GM13977 (cell line): Measurements from ENCODE around the gene C2CD5.

Experiments
- DNase-seq: peaks from one replicate; pipeline ENCODE4 v3.0.0; 2012; ENCODE audit warnings: low spot score
- CTCF ChIP-seq: IDR thresholded peaks from 2 replicates; pipeline ENCODE4 v1.5.1; 2012; ENCODE audit warnings: mild to moderate bottlenecking, control low read depth; ENCODE audit not compliant: insufficient read depth; ENCODE audit errors: extremely low read depth, missing control alignments
- in situ Hi-C: fragments of 300-500 bp; cut with MboI; formaldehyde crosslinking; loops from one replicate; pipeline ENCODE4 v1.12.0; 2022; ENCODE audit warnings: low sequenced_read_pairs, low pct_unique_long_range_greater_than_20kb, mixed read lengths, inconsistent platforms; ENCODE audit not compliant: unreplicated experiment

The C2CD5 gene

GRCh38 chr12:22543246-22544037 lies 900 bp downstream of the C2CD5 start:
- DNase-seq = peak; percentile 52
- in situ Hi-C loops = no loop called here

GRCh38 chr12:22541496-22542155 lies 2.7 kb downstream of the C2CD5 start:
- no peak for TF ChIP-seq CTCF
- no peak for DNase-seq
- in situ Hi-C loops = no loop called here

More at GRCh38 chr12:22543246-22544037, 900 bp downstream of the C2CD5 start:
- TF ChIP-seq CTCF = no peak

- in situ Hi-C loops = no loop called here
These were observed 5.3 kb downstream of the C2CD5 start for GRCh38 chr12:22539055-22539454.

GRCh38 chr12:22538311-22538710 lies 6.0 kb downstream of the C2CD5 start:
- TF ChIP-seq CTCF = no peak
- no peak for DNase-seq

More at GRCh38 chr12:22539055-22539454, 5.3 kb downstream of the C2CD5 start:
- no peak for DNase-seq
- TF ChIP-seq CTCF = no peak

GRCh38 chr12:22536971-22537544 lies 7.3 kb downstream of the C2CD5 start:
- TF ChIP-seq CTCF = no peak
- DNase-seq = no peak
- in situ Hi-C loops = no loop called here

More at GRCh38 chr12:22538311-22538710, 6.0 kb downstream of the C2CD5 start:
- in situ Hi-C loops = no loop called here

- no peak for DNase-seq
- in situ Hi-C loops = no loop called here
- no peak for TF ChIP-seq CTCF
These were observed 7.9 kb downstream of the C2CD5 start for GRCh38 chr12:22536346-22536945.
